Activated CD4-positive, alpha-beta T cell treated with anti-CD3 and anti-CD28 coated beads, Interleukin-10, Interleukin-2, amounts not matched to agents 100 ng/mL and 50 ng/mL, durations not matched to agents 16 hours and 8 hours (primary cell): ENCODE data around the gene KMT2B.
"Not testable (repeated sequence)": the region's sequence is repeated elsewhere in the genome, so short reads cannot be mapped to it uniquely, and the experiment has no call there.

Experiments used
- DNase-seq: peaks from one replicate; pipeline ENCODE4 v3.0.0-alpha.2; 2020

The KMT2B gene

GRCh38 chr19:35717665-35718344, at the start of gene KMT2B:
Gene KMT2B, plus strand, starts transcription at chr19:35718003. Its CDS starts 16 bp downstream, at chr19:35718019.
- no peak for DNase-seq

DNA sequence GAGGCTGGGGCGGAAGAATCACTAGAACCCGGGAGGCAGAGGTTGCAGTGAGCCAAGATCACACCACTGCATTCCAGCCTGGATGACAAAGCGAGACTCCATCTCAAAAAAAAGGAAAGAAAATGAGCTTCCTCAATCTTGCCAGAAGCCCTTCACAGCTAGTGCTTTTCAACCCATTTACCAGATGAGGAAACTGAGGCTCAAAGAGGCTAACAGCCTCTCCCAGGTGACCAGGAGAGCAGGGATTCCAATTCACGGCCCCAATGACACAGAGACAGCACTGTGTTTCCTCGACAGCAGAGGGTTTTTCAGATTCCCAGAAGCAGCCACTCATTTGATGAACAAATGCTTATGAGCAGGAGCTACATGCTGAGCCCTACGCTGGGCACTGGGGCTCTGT, 48.2 kb upstream of the KMT2B start:
- no peak for DNase-seq

DNA sequence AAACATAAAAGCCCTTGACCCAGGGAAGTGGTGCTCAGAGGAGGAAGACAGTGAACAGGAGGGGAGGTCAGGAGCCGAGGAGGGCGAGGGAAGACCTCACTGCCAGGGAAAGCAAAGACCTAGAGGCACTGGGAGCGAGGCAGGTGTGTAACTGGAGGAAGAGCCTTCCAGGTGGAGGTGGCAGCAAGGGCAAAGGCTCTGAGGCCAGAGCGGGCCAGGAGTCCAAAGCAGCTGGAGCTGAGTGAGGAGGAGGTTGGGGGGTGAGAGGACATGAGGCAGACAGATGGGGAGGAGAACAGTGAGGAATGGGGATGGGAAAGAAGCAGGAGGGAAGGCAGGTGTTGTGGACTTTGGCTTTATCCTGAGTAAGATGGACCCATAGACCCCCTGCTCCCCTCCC, 47.8 kb upstream of the KMT2B start:
- DNase-seq: no peak

DNA sequence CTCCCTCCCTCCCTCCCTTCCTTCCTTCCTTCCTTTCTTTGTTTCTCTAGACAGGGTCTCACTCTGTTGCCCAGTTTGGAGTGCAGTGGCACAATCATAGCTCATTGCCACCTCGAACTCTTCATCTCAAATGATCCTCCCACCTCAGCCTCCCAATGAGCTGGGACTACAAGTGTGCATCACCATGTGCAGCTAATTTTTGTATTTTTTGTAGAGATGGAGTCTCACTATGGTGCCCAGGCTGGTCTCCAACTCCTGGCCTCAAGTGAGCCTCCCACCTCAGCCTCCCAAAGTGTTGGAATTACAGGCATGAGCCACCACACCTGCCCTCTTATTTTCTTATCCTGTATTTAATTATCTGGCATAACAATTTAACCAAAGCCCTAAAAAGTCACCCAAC, 47.1 kb upstream of the KMT2B start:
- DNase-seq: no peak

DNA sequence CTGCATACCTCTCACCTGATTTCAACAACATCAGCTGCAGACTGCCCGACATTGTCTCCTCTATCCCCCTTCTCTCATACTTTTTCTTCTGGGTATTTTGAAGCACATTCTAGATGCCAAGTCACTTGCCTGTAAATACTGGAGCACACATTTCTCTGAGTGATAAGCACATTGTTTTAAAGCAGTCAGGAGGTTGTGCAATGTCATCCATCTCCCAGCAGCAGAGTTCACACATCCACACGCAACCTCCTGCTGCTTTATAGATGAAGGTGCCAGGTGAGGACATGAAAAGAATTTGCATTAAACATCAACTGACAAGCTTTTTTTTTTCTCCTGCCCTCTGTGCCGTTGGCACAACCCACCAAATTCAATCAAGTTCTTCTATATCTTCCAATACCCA, 46.0 kb upstream of the KMT2B start:
- DNase-seq: no peak

DNA sequence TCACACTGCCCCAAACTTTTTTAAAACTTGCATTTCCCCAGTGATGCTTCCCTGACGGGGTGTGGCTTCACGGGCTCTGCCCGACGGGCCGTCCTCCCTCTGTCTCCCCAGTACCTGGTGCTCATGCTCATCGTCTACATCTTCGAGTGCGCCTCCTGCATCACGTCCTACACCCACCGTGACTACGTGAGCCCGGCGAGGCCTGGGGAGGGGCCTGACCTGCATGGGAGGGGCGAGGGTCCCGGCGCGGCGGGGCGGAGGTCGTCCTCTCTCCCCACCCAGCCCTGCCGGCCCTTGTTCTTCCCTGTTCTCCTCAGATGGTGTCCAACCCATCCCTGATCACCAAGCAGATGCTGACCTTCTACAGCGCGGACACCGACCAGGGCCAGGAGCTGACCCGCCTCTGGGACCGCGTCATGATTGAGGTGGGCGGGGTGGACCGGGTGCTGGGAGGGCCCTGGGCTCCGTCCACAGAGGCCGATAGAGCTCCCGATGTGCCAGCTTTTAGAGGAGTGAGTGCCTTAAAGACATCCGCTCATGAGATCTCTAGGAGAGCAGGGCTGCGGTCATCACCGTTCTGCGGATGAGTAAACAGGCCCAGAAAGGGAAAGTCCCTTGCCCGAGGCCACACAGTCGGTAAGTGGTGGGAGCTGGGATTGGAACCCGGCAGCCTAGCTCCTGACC, 44.5 kb upstream of the KMT2B start:
- peak; percentile 82 for DNase-seq

- DNase-seq: no peak
Observed at GRCh38 chr19:35675589-35676140, 42.1 kb upstream of the KMT2B start.

DNA sequence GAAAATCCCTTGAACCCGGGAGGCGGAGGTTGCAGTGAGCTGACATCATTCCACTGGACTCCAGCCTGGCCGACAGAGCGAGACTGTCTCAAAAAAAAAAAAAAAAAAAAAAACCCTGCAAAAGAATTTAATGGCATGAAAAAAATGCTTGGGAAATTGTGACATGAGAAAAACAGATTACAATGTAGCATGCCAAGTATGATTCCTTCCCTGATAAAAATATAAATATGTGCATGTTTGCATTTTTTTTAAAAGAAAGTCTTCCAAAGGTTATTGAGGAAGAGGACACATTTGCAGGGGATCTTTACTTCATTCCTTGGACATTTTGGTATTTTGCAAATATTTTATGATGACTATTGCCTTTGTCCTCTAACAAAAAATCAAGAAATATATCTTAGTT, 28.0 kb upstream of the KMT2B start:
- DNase-seq: no peak

DNA sequence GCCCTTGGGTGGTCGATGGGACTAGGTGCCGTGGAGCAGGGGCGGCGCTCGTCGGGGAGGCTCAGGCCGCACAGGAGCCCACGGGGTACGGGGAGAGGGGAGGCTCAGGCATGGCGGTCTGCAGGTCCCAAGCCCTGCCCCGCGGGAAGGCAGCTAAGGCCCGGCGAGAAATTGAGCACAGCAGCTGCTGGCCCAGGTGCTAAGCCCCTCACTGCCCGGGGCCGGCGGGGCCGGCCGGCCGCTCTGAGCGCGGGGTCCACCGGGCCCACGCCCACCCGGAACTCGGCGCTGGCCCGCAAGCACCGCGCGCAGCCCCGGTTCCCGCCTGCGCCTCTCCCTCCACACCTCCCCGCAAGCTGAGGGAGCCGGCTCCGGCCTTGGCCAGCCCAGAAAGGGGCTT, 26.7 kb upstream of the KMT2B start:
- not testable (repeated sequence) for DNase-seq

DNA sequence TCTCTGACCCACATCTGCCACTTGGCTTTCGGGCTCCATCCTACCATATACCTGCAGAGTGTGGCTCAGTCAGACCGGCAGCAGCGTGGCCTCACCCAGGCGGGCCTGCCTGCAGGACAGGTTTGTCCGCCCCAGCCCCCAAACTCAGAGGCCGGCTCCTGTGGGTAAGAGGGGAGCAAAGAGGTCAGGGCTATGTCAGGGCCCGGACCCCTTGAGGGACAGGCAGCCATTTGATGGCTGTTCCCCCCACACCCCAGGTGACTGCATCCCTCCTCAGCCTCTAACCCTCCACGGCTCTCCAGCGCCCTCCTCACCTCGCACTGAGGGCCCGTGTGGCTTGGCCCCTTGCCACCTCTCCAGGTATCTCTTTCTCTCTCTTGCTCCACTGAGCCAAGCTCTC, 25.8 kb upstream of the KMT2B start:
- DNase-seq: no peak

GRCh38 chr19:35693422-35693821, 24.4 kb upstream of the KMT2B start:
- no peak for DNase-seq

GRCh38 chr19:35693835-35694599, 23.8 kb upstream of the KMT2B start:
- DNase-seq: peak; percentile 96

DNA sequence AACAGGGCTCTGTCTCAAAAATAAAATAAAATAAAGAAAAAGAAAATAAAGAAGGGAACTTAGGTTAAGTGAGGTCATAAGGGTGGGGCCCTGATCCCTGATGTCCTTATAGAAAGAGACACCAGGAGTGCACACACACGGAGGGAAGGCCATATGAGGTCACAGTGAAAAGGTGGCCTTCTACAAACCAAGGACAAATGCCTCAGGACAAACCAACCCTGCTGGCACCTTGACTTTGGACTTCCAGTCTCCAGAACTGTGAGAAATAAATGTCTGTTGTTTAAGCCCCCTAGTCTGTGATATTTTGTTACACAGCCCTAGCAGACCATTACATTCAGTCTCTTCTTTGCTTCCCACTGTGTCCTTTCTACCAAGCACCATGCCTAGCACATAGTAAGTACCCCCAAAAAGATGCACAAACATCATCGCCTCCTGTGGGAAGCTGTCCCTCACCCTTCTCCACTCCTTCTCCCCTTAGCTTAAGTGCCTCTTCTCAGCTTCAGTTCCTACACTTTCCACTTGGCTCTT, 21.8 kb upstream of the KMT2B start:
- no peak for DNase-seq

DNA sequence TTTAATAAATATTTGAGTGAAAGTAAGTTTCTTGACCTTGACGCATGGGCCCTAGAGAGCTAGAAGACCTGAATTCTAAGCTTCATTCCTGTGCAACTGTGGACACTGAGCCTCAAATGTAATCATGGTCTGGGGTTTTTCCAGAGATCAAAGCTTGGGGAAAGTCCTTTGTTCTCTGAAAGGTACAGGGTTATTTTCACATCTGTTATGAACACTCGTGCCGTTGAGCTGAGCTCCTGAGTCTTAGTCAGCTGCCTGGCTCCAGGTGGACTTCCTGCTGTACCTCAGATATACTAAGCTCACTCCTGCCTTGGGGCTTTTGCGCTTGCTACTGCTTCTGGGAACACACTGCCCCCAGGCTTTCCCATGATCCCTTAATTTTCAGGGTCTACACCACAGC, 21.0 kb upstream of the KMT2B start:
- peak; percentile 38 for DNase-seq

DNA sequence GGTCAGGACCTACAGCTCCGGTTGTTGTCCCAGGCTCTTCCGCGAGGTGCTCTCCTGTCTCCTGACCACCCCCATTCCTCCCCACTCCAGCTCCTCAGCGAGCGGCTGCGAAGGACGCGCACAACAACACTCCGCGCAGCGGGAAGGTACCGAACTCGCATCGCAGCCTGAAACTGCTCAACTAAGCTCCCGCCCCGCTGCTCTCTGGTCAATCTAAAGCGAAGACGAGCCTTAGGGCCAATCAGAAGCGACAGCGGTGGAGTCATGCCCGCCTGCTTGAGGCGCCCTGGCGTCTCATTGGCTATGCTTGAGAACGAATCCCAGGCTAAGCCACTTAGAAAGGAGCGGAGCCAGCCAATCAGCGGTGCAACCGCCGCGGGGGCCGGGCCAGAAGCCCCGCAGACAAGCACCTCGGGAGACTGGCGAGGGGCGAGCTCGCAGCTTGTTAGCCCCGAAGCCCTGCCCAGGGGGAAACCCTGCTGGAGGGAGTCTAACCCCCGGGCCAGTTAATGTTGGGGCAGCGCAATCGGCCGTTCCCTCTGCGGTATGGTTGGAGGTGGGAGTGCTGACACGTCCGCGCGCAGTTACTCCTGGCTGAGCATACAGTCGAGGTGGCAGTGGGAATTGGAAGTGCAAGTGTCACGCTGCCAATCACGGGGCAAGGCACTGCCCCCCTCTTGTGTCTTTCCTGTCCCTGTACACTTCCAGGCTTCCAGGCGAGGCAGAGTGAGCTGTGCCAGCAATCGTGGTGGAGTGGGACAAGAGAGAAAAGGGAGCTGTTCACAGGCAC, 15.4 kb upstream of the KMT2B start:
- peak; percentile 99 for DNase-seq

DNA sequence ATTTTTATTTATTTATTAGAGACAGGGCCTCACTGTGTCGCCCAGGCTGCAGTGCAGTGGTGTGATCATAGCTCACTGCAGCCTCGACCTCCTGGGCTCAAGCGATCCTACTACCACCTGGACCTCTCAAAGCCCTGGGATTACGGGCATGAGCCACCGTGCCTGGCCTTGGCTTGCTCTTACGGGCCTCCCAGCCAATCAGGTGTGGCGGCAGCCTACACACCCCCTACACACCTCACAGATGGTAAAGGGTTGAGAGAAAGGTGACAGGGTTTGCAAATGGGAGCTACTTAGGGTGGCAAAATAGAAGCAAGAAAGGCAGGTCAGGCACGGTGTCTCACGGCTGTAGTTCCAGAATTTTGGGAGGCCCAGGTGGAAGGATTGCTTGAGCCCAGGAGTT, 14.5 kb upstream of the KMT2B start:
- no peak for DNase-seq

- DNase-seq: peak; percentile 34
Observed at GRCh38 chr19:35704218-35704617, 13.6 kb upstream of the KMT2B start, which contains the start of gene ZBTB32. Gene ZBTB32, plus strand, starts transcription at chr19:35704558. Its CDS starts 10,069 bp downstream, at chr19:35714627.

DNA sequence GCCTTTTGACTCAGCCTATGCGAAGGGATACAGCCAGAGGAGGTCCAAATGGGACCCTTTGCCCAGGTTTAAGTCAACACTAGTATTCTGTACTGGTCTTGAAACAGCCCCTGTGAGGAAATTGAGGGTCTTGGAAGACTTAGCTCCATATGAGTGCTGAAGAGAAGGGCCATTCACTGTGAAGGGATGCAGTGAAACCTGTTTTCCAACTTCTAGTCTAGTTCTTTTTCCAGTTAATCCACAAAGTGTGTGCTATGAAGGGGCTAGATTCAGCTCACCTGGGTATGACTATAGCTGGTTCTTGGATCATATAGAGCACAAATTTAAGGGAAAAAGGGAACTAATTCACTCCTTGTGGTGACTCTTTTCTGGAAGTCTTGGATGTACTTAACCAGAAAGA, 9.4 kb upstream of the KMT2B start:
- DNase-seq: no peak

DNA sequence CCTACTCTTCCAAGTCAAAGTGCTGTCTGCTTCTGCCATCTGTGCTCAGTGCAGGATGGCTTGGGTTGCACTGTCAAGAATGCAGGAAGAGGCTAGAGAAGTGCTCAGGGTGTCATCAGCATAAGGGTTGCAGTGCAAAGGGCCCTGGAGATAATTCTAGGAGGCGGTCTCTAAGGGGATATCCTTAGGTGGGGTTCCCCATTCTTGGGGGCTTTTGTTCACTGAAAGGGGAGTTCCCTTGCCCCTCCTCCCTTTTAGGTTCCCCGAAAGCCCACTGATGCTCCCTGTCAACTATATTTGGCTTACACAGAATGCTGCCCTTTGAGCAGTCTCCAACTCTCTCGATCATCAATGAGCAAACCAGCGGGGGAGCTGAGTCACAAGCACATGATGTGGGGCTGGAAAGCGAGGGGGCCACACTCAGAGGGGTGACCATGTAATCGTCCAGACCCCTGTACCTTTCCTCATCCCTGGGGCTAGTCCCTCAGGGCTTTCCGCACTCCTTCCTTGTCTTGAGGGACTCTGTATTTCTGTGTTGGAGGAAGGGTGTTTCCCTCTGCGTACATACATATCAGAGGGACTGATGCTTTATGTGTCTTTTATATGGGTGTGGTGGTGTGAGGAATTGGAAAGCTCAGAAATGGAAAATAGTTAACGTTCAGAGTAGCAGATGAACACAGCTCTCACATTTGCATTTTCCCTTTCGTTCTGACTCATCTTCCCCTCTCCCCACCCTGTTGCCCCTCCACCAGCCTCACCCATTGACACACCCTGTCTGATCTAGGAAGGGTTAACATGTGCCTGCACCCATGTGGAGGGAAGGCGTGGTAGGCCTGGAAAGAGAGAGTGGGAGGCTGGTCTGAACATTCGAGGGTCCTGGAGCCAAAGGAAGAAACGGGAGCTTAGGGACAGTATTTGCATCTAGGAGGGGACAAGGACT, 6.7 kb upstream of the KMT2B start:
- peak; percentile 95 for DNase-seq

DNA sequence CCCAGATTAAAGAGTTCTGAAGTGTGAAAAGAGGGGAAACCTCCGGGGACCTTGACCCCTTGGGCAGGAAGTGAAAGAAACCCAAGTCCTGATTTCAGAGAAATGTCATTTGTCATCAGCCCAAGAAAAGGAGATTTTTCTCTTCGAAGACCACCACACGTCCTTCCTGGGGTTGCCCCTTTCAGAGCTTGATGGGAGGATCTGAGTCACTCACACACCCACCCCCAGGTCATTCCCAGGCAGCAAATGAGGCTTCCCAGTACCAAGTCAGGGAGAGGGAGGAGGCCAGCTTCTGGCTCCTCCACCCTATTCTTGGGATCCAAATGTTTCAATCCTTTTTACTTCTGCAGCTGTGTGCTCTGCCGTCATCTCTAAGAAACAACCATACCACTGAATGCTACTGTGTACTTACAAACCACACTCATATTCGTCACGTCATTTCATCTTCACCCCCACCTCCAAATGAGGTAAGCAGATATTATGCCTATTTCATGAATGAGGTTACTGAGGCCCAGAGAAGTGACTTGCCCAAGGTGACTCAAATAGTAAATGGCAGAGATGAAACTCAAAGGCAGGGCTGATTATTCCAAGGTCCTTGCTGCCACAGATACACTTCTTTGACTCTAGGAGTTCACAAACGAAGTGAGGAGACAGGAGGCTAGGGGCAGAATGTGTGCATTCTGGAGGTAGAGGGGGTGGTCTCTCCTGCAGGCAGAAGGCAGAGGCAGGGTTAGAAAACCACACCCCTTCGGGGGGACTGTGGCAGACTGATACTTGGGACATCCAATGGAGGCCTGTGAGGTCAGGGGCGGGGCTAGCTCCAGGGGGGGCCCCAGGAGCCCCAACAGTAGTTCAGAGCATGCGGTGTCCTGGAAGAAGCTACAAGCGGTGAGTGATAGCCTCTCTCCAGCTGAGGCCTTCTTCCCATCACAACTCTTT, 5.0 kb upstream of the KMT2B start:
- peak; percentile 95 for DNase-seq
